ENCODE results near the gene GAA.
"Not testable (repeated sequence)": the region's sequence is repeated elsewhere in the genome, so short reads cannot be mapped to it uniquely, and the experiment has no call there.

The GAA gene

DNA sequence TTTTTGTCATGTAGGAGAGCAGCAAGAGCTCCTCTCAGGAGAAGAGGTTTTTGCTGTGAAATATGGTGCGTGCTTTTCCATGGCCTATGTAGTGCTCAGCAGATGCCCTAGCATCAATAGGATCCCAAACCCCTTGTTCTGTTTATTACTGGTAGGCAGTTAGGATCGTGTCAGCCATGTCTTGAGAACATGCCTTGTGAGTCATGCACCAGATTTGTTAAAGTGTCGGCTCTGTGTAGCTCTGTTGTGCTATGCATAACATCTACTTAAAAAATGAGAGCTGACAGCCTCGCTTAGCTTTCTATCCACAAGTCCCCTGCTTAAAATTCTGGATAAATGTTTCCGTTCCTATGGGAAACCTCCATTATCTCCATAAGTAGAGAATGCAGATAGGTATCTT lies 50.0 kb downstream of the GAA start:
- DNase-seq, result no peak

DNA sequence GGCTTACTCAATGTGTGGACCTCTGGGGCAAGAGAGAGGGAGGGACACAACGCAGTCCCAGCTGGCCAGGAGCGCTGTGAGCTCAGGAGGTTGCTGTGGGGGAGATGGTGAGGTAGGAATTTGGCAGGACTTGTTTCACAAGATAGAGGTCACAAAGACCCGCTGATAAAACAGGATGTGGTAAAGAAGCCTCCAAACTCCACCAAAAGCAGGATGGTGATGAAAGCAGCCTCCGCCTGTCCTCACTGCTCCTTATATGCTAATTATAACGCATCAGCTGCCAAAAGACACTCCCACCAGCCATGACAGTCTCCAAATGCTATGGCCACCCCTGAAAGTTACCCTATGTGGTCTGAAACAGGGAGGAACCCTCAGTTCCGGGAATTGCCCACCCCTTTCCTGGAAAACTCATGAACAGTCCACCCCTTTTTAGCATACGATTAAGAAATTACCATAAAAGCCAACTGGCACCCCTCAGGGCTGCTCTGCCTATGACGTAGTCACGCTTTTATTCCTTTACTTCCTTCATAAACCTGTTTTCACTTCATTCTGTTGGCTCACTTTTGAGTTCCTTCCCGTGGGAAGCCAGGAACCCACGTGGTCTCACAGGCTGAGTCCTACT lies 50.8 kb downstream of the GAA start:
- DNase-seq, result no peak

DNA sequence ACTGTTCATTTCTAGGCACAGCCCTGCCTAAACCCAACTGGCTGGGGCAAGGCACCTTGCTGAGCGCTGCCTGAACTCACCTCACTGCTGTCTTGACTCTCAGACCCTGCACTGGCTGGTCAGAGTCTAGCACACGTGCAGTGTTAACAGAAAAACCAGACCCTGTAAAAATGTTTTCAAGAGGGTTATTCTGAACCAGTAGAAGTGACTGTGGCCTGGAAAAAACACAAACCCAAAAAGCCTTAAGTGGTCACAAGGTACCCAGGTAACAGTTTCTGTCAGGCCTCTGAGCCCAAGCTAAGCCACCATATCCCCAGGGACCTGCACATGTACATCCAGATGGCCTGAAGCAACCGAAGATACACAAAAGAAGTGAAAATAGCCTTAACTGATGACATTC lies 51.6 kb downstream of the GAA start:
- no peak for DNase-seq

DNA sequence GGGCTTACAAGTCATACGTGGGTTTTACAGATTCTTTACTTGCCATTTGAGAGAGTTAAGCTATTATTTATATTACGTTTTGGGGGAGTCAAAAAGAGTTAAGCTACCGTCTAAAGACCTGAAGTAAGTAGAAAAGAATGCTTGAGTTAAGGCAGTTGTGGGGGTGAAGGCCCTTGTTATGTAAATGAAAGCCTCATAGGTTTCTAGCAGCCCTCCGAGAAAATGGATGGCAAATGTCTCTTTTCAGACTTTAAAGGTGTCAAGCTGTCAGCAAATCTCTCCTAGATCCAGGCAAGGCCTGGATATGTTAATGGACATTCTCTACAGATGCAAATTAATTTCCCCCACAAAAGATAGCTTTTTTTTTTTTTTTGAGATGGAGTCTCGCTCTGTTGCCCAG lies 52.8 kb downstream of the GAA start:
- no peak for DNase-seq

DNA sequence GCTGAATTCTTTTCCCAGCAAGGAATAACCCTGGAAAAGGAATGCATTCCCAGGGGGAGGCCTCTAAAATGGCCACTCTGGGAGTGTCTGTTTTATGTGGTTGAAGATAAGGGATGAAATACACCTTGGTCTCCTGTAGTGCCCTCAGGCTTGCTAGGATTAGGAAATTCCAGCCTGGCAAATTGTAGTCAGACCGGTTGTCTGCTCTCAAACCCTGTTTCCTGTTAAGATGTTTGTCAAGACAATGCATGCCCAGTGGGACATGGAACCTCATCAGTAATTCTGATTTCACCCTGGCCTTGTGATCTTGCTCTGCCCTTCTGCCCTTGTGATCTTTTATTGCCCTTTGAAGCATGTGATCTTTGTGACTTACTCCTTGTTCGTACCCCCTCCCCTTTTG lies 54.2 kb downstream of the GAA start:
- not testable (repeated sequence) for DNase-seq

DNA sequence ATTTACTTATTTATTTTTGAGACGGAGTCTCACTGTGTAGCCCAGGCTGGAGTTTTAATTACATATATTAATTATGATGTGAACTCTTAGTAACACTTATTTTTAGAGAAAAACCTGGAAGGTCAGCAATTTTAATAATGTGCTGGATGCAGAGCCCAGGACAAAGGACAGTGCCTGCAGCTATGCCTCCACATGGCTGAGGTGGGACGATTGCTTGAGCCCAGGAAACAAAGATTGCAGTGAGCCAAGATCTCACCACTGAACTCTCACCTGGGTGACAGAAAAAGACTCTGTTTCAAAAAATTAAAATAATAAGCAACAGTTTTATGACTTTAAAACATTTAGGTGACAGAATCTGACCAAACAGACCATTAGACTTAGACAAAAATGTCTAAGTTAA lies 57.5 kb downstream of the GAA start:
- DNase-seq, result no peak

DNA sequence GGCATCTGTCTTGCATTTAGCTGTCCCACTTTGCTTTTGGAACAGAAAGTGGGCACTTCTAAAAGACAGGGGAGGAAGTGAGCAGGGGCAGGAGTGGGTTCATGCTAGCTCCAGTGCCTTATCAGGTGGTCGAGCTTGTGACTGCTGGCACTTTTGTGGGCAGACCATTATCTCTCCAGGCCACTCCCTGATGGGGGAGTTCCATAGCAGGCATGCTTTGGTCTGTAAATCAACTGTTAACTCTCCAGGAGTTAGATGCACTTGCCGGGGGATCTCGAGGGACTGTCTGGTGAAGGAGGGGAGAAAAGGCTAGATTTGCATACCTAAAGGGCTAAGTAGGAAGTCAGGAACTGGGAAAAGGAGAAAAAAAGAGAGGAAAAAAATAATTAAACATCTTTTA lies 59.2 kb downstream of the GAA start:
- no peak for DNase-seq

DNA sequence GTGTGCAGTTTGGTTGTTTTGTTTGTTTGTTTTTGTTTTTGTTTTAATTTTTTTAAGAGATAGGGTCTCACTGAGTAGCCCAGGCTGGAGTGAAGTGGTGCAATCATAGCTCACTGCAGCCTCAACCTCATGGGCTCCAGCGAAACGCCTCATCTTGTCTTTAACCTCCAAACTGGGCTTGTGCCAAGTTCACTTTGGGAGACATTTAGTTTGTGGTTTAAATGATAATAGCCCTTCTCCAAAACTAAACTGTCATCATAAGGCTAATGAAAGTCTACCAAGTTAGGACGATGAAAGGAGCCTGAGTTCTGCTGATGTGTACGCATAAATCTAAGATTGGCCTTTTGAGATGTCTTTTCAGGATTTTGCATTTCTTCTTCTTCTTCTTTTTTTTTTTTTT lies 62.0 kb downstream of the GAA start:
- DNase-seq, result no peak

DNA sequence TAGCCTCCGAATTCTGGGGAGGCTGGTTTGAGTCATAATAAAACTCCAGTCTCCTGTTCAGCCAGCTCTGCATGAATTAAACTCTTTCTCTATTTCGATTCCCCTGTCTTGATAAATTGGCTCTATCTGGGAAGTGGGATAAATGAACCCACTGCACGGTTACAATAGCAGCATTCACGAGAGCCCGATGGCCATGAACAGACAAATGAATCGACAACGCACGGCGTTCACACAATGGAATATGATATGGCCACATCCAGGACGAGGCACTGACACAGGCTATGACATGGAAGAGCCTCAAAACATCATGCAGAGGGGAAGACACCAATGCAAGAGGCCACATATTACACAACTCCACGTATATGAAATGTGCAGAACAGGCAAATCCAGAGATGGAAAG lies 62.8 kb downstream of the GAA start:
- no peak for DNase-seq

DNA sequence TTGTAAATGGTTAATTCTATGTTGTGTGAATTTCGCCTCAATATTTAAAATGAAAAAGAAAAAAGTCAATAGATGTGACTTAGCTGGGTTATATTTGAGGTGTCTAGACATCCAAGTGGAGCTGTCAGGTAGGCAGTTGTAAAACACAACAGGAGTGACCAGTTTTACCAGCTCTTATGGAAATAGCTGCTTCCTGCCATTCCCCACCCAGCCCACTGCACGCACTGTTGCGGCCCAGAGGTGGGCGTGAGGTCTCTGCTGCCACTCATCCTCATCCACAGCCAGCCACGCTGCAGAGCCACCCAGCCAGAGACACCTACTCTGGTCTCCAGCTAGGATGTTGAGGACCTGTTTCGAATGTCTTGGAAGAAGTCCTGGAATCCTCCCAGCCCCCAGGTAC lies 65.1 kb downstream of the GAA start:
- no peak for DNase-seq

DNA sequence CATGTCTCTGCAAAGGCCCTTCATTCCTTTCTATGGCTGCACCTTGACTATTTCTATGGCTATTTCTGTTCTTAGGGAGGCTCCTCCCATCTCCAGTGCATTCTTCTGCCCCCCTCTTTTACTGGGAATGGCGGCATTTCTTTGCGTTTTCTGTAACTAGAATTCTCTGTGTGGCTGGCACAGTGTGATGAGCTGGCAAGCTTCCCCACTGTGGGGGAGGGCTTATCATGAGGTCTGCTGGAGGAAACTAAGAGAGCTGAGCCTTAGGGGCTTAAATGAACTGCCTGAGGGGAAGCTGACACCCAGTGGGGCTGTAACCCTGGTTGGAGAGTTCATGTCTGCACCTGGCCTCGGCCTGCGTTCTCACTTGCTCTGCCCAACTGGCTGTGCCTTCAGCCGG lies 67.0 kb downstream of the GAA start:
- no peak for DNase-seq

DNA sequence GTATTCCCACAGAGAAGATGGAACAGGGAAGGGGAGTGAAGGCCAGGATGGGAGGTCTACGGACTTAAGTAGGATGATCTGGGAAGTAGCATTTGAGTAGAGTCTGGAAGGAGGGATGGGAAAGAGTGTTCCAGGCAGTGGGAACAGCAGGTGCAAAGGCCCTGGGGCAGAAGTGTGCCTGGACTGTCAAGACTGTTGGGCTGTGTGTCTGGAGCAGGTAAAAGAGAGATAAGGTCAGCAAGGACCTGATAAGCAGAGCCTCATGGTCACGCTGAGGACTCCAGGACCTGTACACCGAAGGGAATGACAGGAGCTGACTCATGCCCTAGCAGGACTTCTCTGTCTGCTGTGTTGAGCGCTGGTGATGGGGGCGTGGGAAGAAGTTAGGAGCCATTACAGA lies 67.7 kb downstream of the GAA start:
- no peak for DNase-seq

All from NCI-H2081 treated with DMSO at 0.1 percent for 48 hours (cell line).